ENCODE data around the gene DROSHA. TPM values are rescaled to one million over a fixed set of nuclear protein-coding genes. Genes with fewer than 3 reads are reported as not detected.

DROSHA gene
- polyA plus RNA-seq, 1 donor (not counting 4 experiments of a cell fraction or from before 2014, with no cell fraction given), result 39.9 TPM

DNA sequence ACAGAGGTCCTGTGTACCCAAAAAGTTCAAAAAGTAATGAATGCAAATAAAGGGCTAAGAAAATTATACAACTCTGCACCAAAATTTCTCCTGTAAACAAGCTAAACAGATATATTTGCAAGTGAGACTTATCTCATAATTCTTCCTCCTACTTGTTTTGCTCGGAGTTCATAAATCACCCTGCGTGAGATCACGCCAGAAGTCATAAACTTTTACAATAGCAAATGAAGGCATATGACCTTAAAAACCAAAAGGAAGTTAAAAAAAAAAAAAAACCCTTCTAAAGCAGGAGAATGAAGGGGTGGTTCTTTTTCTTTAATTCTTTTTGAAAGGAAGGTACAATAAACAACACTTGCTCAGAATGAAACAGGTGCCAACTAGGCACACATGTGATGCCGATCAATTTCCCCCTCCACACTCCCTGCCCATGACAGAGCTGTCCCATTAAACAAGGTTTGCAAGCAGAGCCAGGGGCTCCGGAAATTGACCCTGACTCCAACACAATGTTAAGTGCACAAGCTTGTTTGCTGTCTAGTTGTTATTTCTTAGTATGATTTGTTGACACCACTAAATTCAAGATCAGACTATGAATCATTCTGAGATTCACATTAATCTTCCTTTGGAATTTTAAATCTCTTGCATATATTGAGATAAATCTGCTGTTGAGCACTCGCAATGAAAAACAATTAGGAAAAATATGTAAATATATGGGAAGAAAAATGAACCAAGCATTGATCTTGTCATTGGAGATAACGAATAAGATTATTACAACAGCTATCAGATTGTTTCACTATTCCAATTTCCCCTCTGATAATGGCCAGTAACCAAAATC is 46.3 kb downstream of the DROSHA start:
- DNase-seq (ENCODE audit: low read depth, low spot score) (no peak), FAIRE-seq (no peak)
- no peak overlapping the region for H3K27ac ChIP-seq (ENCODE audit: control insufficient read depth, insufficient read depth, low read length)
- H3K36me3 ChIP-seq (ENCODE audit: control insufficient read depth in 2 of 2, extremely low read depth in 1 of 2, insufficient read depth in 2 of 2, low read length in 2 of 2), result peaks cover 13 to 34% of the 10 kb centered on the region in 2 experiments
- H3K79me2 ChIP-seq (ENCODE audit: control insufficient read depth, insufficient read depth, low read length), result peaks cover 1% of the 10 kb centered on the region
- TF ChIP-seq, protein P1, sequence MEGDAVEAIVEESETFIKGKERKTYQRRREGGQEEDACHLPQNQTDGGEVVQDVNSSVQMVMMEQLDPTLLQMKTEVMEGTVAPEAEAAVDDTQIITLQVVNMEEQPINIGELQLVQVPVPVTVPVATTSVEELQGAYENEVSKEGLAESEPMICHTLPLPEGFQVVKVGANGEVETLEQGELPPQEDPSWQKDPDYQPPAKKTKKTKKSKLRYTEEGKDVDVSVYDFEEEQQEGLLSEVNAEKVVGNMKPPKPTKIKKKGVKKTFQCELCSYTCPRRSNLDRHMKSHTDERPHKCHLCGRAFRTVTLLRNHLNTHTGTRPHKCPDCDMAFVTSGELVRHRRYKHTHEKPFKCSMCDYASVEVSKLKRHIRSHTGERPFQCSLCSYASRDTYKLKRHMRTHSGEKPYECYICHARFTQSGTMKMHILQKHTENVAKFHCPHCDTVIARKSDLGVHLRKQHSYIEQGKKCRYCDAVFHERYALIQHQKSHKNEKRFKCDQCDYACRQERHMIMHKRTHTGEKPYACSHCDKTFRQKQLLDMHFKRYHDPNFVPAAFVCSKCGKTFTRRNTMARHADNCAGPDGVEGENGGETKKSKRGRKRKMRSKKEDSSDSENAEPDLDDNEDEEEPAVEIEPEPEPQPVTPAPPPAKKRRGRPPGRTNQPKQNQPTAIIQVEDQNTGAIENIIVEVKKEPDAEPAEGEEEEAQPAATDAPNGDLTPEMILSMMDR (optimal IDR thresholded peaks at IDR 0.05 in 1 of 3, IDR thresholded peaks at IDR 0.05 in 1 of 3, conservative IDR thresholded peaks at IDR 0.05 in 1 of 3; ENCODE audit: extremely low read depth in 1 of 3, insufficient read depth in 2 of 3, low read length in 3 of 3), result no peak
- no peak for TF ChIP-seq EZH2 (IDR thresholded peaks at IDR 0.05; ENCODE audit: low read length)
- H3K4me3 ChIP-seq (ENCODE audit: control insufficient read depth in 2 of 3, extremely low read depth in 1 of 3, insufficient read depth in 2 of 3, low read depth in 1 of 3, low read length in 3 of 3), result no peak overlapping the region
- dilution Hi-C loops (cut with MboI; ENCODE audit: extremely low pct_ligation_motif_present, low sequenced_read_pairs), result no loop called here
- no peaks in the 10 kb centered on the region for H3K9me1 ChIP-seq (ENCODE audit: control insufficient read depth, extremely low read depth, insufficient read depth, low read length)
- no peaks in the 10 kb centered on the region for H3K4me1 ChIP-seq (ENCODE audit: control insufficient read depth, extremely low read depth, insufficient read depth, low read length)
- no peaks in the 10 kb centered on the region for H3K9me3 ChIP-seq (ENCODE audit: control insufficient read depth, low read depth, low read length)
- no peak overlapping the region for H3K9ac ChIP-seq (ENCODE audit: control insufficient read depth, extremely low read depth, insufficient read depth, low read length)
- no peak overlapping the region for H2AFZ ChIP-seq (ENCODE audit: control insufficient read depth, low read length)
- H3K4me2 ChIP-seq (ENCODE audit: control insufficient read depth, extremely low read depth, insufficient read depth, low read depth, low read length), result no peak overlapping the region
- H3K27me3 ChIP-seq (ENCODE audit: control insufficient read depth, extremely low read depth, insufficient read depth, low read length), result no peaks in the 10 kb centered on the region
- H4K20me1 ChIP-seq (ENCODE audit: control insufficient read depth, extremely low read depth, insufficient read depth, low read length), result no peaks in the 10 kb centered on the region

DNA sequence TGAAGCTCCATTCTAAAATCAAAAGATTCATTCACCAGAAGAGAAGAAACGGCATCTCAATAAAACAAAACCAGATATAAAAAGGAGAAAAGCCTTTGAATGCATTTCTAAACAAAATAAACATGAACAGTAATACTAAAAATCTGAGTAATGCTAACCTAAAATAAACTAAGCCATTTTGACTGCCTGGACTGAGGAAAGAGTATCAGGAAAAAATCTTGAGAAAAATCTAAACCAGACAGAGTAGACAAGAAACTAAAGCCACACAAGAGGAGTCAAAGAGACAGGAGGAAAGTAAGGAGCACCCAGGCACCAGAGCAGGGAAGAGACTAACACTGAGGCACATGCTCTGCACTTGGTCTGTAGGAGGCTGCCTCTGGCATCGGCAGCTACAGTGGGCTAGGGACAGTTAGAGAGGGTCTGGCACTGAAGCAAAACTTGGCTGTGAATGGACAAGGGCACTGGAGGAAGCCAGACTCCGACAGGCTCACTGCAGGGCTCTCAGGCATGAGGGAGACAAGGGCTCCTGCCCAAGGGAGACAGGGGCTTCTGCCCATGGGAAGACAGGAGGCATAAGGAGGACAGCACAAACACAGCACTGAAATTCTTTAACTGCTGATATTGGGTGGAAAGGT is 50.2 kb downstream of the DROSHA start:
- H3K27ac ChIP-seq (ENCODE audit: control insufficient read depth, insufficient read depth, low read length), result no peak overlapping the region
- H3K9ac ChIP-seq (ENCODE audit: control insufficient read depth, extremely low read depth, insufficient read depth, low read length), result no peak overlapping the region
- no peak for FAIRE-seq
- H3K9me3 ChIP-seq (ENCODE audit: control insufficient read depth, low read depth, low read length), result no peaks in the 10 kb centered on the region
- peaks cover 11 to 19% of the 10 kb centered on the region in 2 experiments for H3K36me3 ChIP-seq (ENCODE audit: control insufficient read depth in 2 of 2, extremely low read depth in 1 of 2, insufficient read depth in 2 of 2, low read length in 2 of 2)
- H3K9me1 ChIP-seq (ENCODE audit: control insufficient read depth, extremely low read depth, insufficient read depth, low read length), result no peaks in the 10 kb centered on the region
- no peaks in the 10 kb centered on the region for H4K20me1 ChIP-seq (ENCODE audit: control insufficient read depth, extremely low read depth, insufficient read depth, low read length)
- TF ChIP-seq, protein P1 (optimal IDR thresholded peaks at IDR 0.05 in 1 of 3, IDR thresholded peaks at IDR 0.05 in 1 of 3, conservative IDR thresholded peaks at IDR 0.05 in 1 of 3; ENCODE audit: extremely low read depth in 1 of 3, insufficient read depth in 2 of 3, low read length in 3 of 3), result no peak
- TF ChIP-seq EZH2 (IDR thresholded peaks at IDR 0.05; ENCODE audit: low read length), result no peak
- H3K4me2 ChIP-seq (ENCODE audit: control insufficient read depth, extremely low read depth, insufficient read depth, low read depth, low read length), result no peak overlapping the region
- no peaks in the 10 kb centered on the region for H3K4me1 ChIP-seq (ENCODE audit: control insufficient read depth, extremely low read depth, insufficient read depth, low read length)
- no peaks in the 10 kb centered on the region for H3K79me2 ChIP-seq (ENCODE audit: control insufficient read depth, insufficient read depth, low read length)
- H2AFZ ChIP-seq (ENCODE audit: control insufficient read depth, low read length), result no peak overlapping the region
- dilution Hi-C loops (cut with MboI; ENCODE audit: extremely low pct_ligation_motif_present, low sequenced_read_pairs), result no loop called here
- no peak for DNase-seq (ENCODE audit: low read depth, low spot score)
- no peaks in the 10 kb centered on the region for H3K27me3 ChIP-seq (ENCODE audit: control insufficient read depth, extremely low read depth, insufficient read depth, low read length)
- H3K4me3 ChIP-seq (ENCODE audit: control insufficient read depth in 2 of 3, extremely low read depth in 1 of 3, insufficient read depth in 2 of 3, low read depth in 1 of 3, low read length in 3 of 3), result no peak overlapping the region

Data from keratinocyte (primary cell).